CD4-positive, alpha-beta T cell treated with Interferon alpha-2 for 1 hour (primary cell): Measurements from ENCODE around the gene IQCM.

ENCODE experiments used
- DNase-seq, 2 donors: peaks; one replicate each; pipeline ENCODE4 v3.0.0-alpha.2; 2020 to 2022

Gene IQCM

GRCh38 chr4:149708513-149709130, 107.0 kb downstream of the IQCM start:
- no peak for DNase-seq

GRCh38 chr4:149707862-149708261, 107.8 kb downstream of the IQCM start:
- no peak for DNase-seq

- no peak for DNase-seq
These were observed 108.7 kb downstream of the IQCM start for GRCh38 chr4:149706942-149707341.

GRCh38 chr4:149702414-149703293, 113.0 kb downstream of the IQCM start:
- DNase-seq, result no peak

- DNase-seq, result no peak
These were observed 114.0 kb downstream of the IQCM start for GRCh38 chr4:149701435-149702156.

GRCh38 chr4:149700272-149700671, 115.4 kb downstream of the IQCM start:
- no peak for DNase-seq

- DNase-seq, result no peak
These were observed 116.0 kb downstream of the IQCM start for GRCh38 chr4:149699642-149700041.

GRCh38 chr4:149690726-149691125, 124.9 kb downstream of the IQCM start:
- no peak for DNase-seq

- no peak for DNase-seq
These were observed 131.1 kb downstream of the IQCM start for GRCh38 chr4:149684516-149684915.

GRCh38 chr4:149676076-149676475, 139.6 kb downstream of the IQCM start:
- DNase-seq, result no peak

GRCh38 chr4:149645790-149646189, 169.9 kb downstream of the IQCM start:
- DNase-seq, result no peak

GRCh38 chr4:149638073-149638472, 177.6 kb downstream of the IQCM start:
- DNase-seq, result no peak

GRCh38 chr4:149634368-149634767, 181.3 kb downstream of the IQCM start:
- DNase-seq, result no peak

- DNase-seq, result no peak
These were observed 184.0 kb downstream of the IQCM start for GRCh38 chr4:149631629-149632028.

- DNase-seq, result no peak
These were observed 185.6 kb downstream of the IQCM start for GRCh38 chr4:149630064-149630463.

GRCh38 chr4:149605601-149606378, 209.9 kb downstream of the IQCM start:
- DNase-seq, result no peak

- DNase-seq, result no peak
These were observed 210.8 kb downstream of the IQCM start for GRCh38 chr4:149604827-149605226.

GRCh38 chr4:149595500-149595899, 220.1 kb downstream of the IQCM start:
- no peak for DNase-seq

- no peak for DNase-seq
These were observed 225.8 kb downstream of the IQCM start for GRCh38 chr4:149589826-149590225.

GRCh38 chr4:149584722-149585121, 230.9 kb downstream of the IQCM start:
- DNase-seq, result no peak

GRCh38 chr4:149574971-149575370, 240.7 kb downstream of the IQCM start:
- DNase-seq, result no peak

- no peak for DNase-seq
These were observed 242.9 kb downstream of the IQCM start for GRCh38 chr4:149572716-149573115.

- DNase-seq, result no peak
These were observed 259.8 kb downstream of the IQCM start for GRCh38 chr4:149555799-149556198.
